Jurkat, Clone E6-1 (cell line): Measurements from ENCODE around the gene MGAT4A.

Experiments used
- DNase-seq: peaks from one replicate; pipeline ENCODE4 v3.0.0-alpha.2; 2011; ENCODE audit warnings: low read depth, low spot score
- H3K4me3 ChIP-seq: 2 replicates; pipeline ENCODE4 v1.5.1; 2011; ENCODE audit warnings: mild to moderate bottlenecking, low read length, control low read depth, moderate library complexity

Gene MGAT4A

GRCh38 chr2:98588880-98589431, 142.0 kb downstream of the MGAT4A start:
- DNase-seq, result peak; percentile 86

GRCh38 chr2:98586551-98587140, 144.3 kb downstream of the MGAT4A start:
- DNase-seq, result no peak
- no peak overlapping the region for H3K4me3 ChIP-seq

More at GRCh38 chr2:98588880-98589431, 142.0 kb downstream of the MGAT4A start:
- peak overlapping the region; percentile 20 for H3K4me3 ChIP-seq

GRCh38 chr2:98585386-98585785, 145.5 kb downstream of the MGAT4A start:
- no peak for DNase-seq
- H3K4me3 ChIP-seq, result no peak overlapping the region

GRCh38 chr2:98583816-98584618, 146.9 kb downstream of the MGAT4A start:
- H3K4me3 ChIP-seq, result no peak overlapping the region
- DNase-seq, result no peak

GRCh38 chr2:98583276-98583675, 147.7 kb downstream of the MGAT4A start:
- DNase-seq, result no peak
- no peak overlapping the region for H3K4me3 ChIP-seq

- H3K4me3 ChIP-seq, result no peak overlapping the region
- DNase-seq, result no peak
Observed at GRCh38 chr2:98582523-98582922, 148.4 kb downstream of the MGAT4A start.

- no peak overlapping the region for H3K4me3 ChIP-seq
- no peak for DNase-seq
Observed at GRCh38 chr2:98580656-98581284, 150.2 kb downstream of the MGAT4A start.

GRCh38 chr2:98579926-98580325, 151.0 kb downstream of the MGAT4A start:
- H3K4me3 ChIP-seq, result no peak overlapping the region
- DNase-seq, result no peak

GRCh38 chr2:98578231-98578630, 152.7 kb downstream of the MGAT4A start:
- H3K4me3 ChIP-seq, result no peak overlapping the region

GRCh38 chr2:98577313-98577712, 153.6 kb downstream of the MGAT4A start:
- no peak overlapping the region for H3K4me3 ChIP-seq
- no peak for DNase-seq

More at GRCh38 chr2:98578231-98578630, 152.7 kb downstream of the MGAT4A start:
- DNase-seq, result no peak

- H3K4me3 ChIP-seq, result no peak overlapping the region
- DNase-seq, result no peak
Observed at GRCh38 chr2:98576666-98577312, 154.1 kb downstream of the MGAT4A start.

GRCh38 chr2:98573426-98573825, 157.5 kb downstream of the MGAT4A start:
- DNase-seq, result no peak
- H3K4me3 ChIP-seq, result no peak overlapping the region

GRCh38 chr2:98572676-98573075, 158.3 kb downstream of the MGAT4A start:
- H3K4me3 ChIP-seq, result no peak overlapping the region
- no peak for DNase-seq

GRCh38 chr2:98572211-98572610, 158.7 kb downstream of the MGAT4A start:
- no peak overlapping the region for H3K4me3 ChIP-seq
- DNase-seq, result no peak

- no peak for DNase-seq
- H3K4me3 ChIP-seq, result no peak overlapping the region
Observed at GRCh38 chr2:98571796-98572195, 159.1 kb downstream of the MGAT4A start.

GRCh38 chr2:98571121-98571701, 159.7 kb downstream of the MGAT4A start:
- no peak overlapping the region for H3K4me3 ChIP-seq
- DNase-seq, result no peak

- no peak overlapping the region for H3K4me3 ChIP-seq
- DNase-seq, result no peak
Observed at GRCh38 chr2:98570356-98570755, 160.6 kb downstream of the MGAT4A start.

- no peak for DNase-seq
- H3K4me3 ChIP-seq, result no peak overlapping the region
Observed at GRCh38 chr2:98569915-98570314, 161.0 kb downstream of the MGAT4A start.

- no peak overlapping the region for H3K4me3 ChIP-seq
- no peak for DNase-seq
Observed at GRCh38 chr2:98569197-98569793, 161.6 kb downstream of the MGAT4A start.
